K562 (cell line): ENCODE results near the gene NPEPPS. TPM values are rescaled to one million over a fixed set of nuclear protein-coding genes. Genes with fewer than 3 reads are reported as not detected.
"Not testable (repeated sequence)": the region's sequence is repeated elsewhere in the genome, so short reads cannot be mapped to it uniquely, and the experiment has no call there.

Experiments used
- ATAC-seq: fragments of 200-7000 bp; cut with Tn5 transposase; 3 replicates; pipeline ENCODE4 v1.9.1; 2020; ENCODE audit warnings: moderate library complexity
- BruUV-seq: library from RNA; stranded (reverse); fragments of 400-500 nt; replicated peaks from 2 replicates; lab custom pipeline; 2021; lab: Mats Ljungman, UMichigan
- CTCF ChIA-PET: fragments of 300-600 bp; formaldehyde crosslinking; extraction: SDS; loops from one replicate; lab custom pipeline; 2021; ENCODE audit warnings: low intra/inter-chr PET ratio; lab: Yijun Ruan, JAX
- POLR2A ChIA-PET: fragments of 300-600, 350-650 bp; sonication (Branson Sonifier 250); formaldehyde crosslinking; extraction: SDS; loops from one replicate; lab custom pipeline; 2021; ENCODE audit warnings: antibody characterized with exemption, inconsistent platforms; lab: Yijun Ruan, JAX
- DNase-seq, 4 experiments: peaks; one replicate each; pipeline versions ENCODE4 v3.0.0 to v3.0.0-alpha.2; 2011 to 2018; ENCODE audit warnings: low spot score in 3 of 4, mixed read lengths in 3 of 4; ENCODE audit errors: extremely low read depth in 1 of 4
- FAIRE-seq: peaks from 2 replicates; lab custom pipeline; 2011; peaks lifted over from hg19 to GRCh38; lab: Jason Lieb, UNC
- H2AFZ ChIP-seq: 2 replicates; pipeline ENCODE4 v1.6.0; 2011; ENCODE audit warnings: low read depth, low read length, control low read depth, inconsistent platforms
- H3K27ac ChIP-seq: fragments of 200-600 bp; 3 replicates; pipeline ENCODE4 v1.8.0; 2011; ENCODE audit warnings: low read depth, mild to moderate bottlenecking, control low read depth, inconsistent platforms, low read length, moderate library complexity, mixed read lengths; ENCODE audit errors: extremely low read depth
- H3K27me3 ChIP-seq, 2 experiments: fragments of 300-600 bp in 1 of 2; 2 replicates in 1 of 2; 3 replicates in 1 of 2; pipeline versions ENCODE4 v1.6.0 to v1.8.0; 2011; ENCODE audit warnings: inconsistent platforms in 2 of 2, low read length in 2 of 2, mild to moderate bottlenecking in 1 of 2, mixed read lengths in 1 of 2, moderate library complexity in 1 of 2; ENCODE audit not compliant: control insufficient read depth in 2 of 2, insufficient read depth in 2 of 2
- H3K36me3 ChIP-seq: fragments of 300-600 bp; 3 replicates; pipeline ENCODE4 v1.8.0; 2011; ENCODE audit warnings: mild to moderate bottlenecking, low read length, inconsistent platforms; ENCODE audit not compliant: control insufficient read depth, insufficient read depth
- H3K4me1 ChIP-seq, 2 experiments: fragments of 200-600 bp in 1 of 2; replicated peaks in 1 of 2; 2 replicates in 1 of 2; 3 replicates in 1 of 2; pipeline versions ENCODE4 v1.5.1 to v1.8.0; 2011; ENCODE audit warnings: inconsistent platforms in 2 of 2, low read length in 2 of 2, mild to moderate bottlenecking in 1 of 2, mixed read lengths in 1 of 2, moderate library complexity in 1 of 2; ENCODE audit not compliant: control insufficient read depth in 2 of 2, insufficient read depth in 2 of 2
- H3K4me2 ChIP-seq: 2 replicates; pipeline ENCODE4 v1.6.1; 2011; ENCODE audit warnings: low read length, control low read depth, inconsistent platforms, mixed read lengths; ENCODE audit not compliant: insufficient read depth
- H3K4me3 ChIP-seq: fragments of 200-600 bp; sonication (generic), shearing (Covaris generic); 2 replicates; pipeline ENCODE4 v1.5.1; 2016; ENCODE audit warnings: control low read depth, inconsistent platforms
- H3K79me2 ChIP-seq: fragments of 200-600 bp; 3 replicates; pipeline ENCODE4 v1.8.0; 2011; ENCODE audit warnings: low read length, inconsistent platforms; ENCODE audit not compliant: control insufficient read depth, insufficient read depth
- H3K9ac ChIP-seq, 2 experiments: 2 replicates each; pipeline versions ENCODE4 v1.6.0 to v1.6.1; 2011; ENCODE audit warnings: low read depth in 2 of 2, low read length in 2 of 2, control low read depth in 1 of 2, inconsistent platforms in 1 of 2, mild to moderate bottlenecking in 1 of 2, mixed read lengths in 1 of 2; ENCODE audit not compliant: insufficient read depth in 1 of 2
- H3K9me1 ChIP-seq: one replicate; pipeline ENCODE4 v1.6.0; 2011; ENCODE audit warnings: inconsistent platforms, mild to moderate bottlenecking, low read length, moderate library complexity; ENCODE audit not compliant: control insufficient read depth, insufficient read depth
- H3K9me3 ChIP-seq: replicated peaks from 2 replicates; pipeline ENCODE4 v1.5.1; 2011; ENCODE audit warnings: low read depth, low read length, inconsistent platforms; ENCODE audit not compliant: control insufficient read depth, insufficient read depth
- H4K20me1 ChIP-seq: replicated peaks from 2 replicates; pipeline ENCODE4 v1.6.1; 2011; ENCODE audit warnings: low read length, inconsistent platforms, mixed read lengths; ENCODE audit not compliant: control insufficient read depth, insufficient read depth
- GABPB1 ChIP-seq: sonication (generic); formaldehyde crosslinking; IDR thresholded peaks from 2 replicates; pipeline ENCODE4 v1.8.0; 2022; ENCODE audit warnings: mild to moderate bottlenecking, missing genetic modification reagents
- MBD1 ChIP-seq: fragments of 250-450 bp; sonication (Bioruptor Pico); IDR thresholded peaks from 2 replicates; pipeline ENCODE4 v1.8.0; 2022; ENCODE audit warnings: inconsistent platforms
- UBTF ChIP-seq, 2 experiments: IDR thresholded peaks; 2 replicates each; pipeline ENCODE4 v1.6.1; 2012; ENCODE audit warnings: improper control_type of control experiment in 2 of 2, low read depth in 2 of 2, low read length in 2 of 2, borderline replicate concordance in 1 of 2
- WGBS: fragments of 100-300 bp; shearing (Covaris generic); methylation state at CpG from one replicate; pipeline ENCODE4 v1.1.6; 2016; ENCODE audit warnings: low coverage, mixed read lengths; ENCODE audit not compliant: insufficient coverage; ENCODE audit errors: missing lambda C conversion rate; 5-methylcytosine and 5-hydroxymethylcytosine counted together
- in situ Hi-C: fragments of 300-500 bp; cut with MboI; formaldehyde crosslinking; loops from 4 replicates; pipeline ENCODE4 v1.15.0; 2018; ENCODE audit warnings: inconsistent platforms, mixed read lengths
- intact Hi-C: fragments of 100-400 bp; cut with micrococcal nuclease; formaldehyde crosslinking; loops from 2 replicates; pipeline ENCODE4 v1.14.2; 2022
- polyA plus RNA-seq, 8 experiments: library from polyadenylated mRNA; depleted of rRNA in 4 of 8; stranded (reverse) in 5 of 8; unstranded in 3 of 8; fragments of >200 nt; fragmentation: Nextera tagmentation in 2 of 8; fragmentation: Illumina TruSeq in 1 of 8; extraction: Ambion mirVana in 2 of 8; extraction: Trizol in 1 of 8; gene quantifications; 2 replicates each; pipeline versions ENCODE4 v1.2.1 to v1.2.3, GENCODE V29; 2011 to 2014; ENCODE audit warnings: inconsistent platforms in 1 of 8, missing spikeins in 1 of 8
- total RNA-seq, 7 experiments: library from RNA; depleted of rRNA in 6 of 7; stranded (reverse); fragments of >200 nt in 6 of 7; fragmentation: Illumina TruSeq in 2 of 7; extraction: Trizol in 2 of 7; gene quantifications; 2 replicates each; pipeline versions ENCODE4 v1.2.1 to v1.2.3, GENCODE V29; 2011 to 2021; ENCODE audit warnings: low replicate concordance in 1 of 7

The NPEPPS gene
- total and polyA plus RNA-seq, 9 of the 15 experiments (the other 6 are each of a cell fraction or from before 2014, with no cell fraction given) = 21.4 to 108 (median 46.0) TPM

- TF ChIP-seq UBTF (IDR thresholded peaks at IDR 0.05; ENCODE audit: borderline replicate concordance in 1 of 2, low read depth in 2 of 2, low read length in 2 of 2) = 0 out of 4 replicates have a peak, but pooled peaks of 1 of the 2 experiments have one; percentile 21
- 0 out of 2 replicates have a peak, but pooled peaks have one; percentile 30 for TF ChIP-seq MBD1 (CRISPR knock-in tag)
These were observed at the start of gene NPEPPS (continued) for GRCh38 chr17:47530557-47531232.

- 0 out of 2 replicates have a peak, but pooled peaks have one; percentile 2 for TF ChIP-seq GABPB1 (CRISPR knock-in tag)
- TF ChIP-seq, all 486 proteins: peak for 1; not testable (repeated sequence) for 485
- H3K79me2 ChIP-seq, H3K4me1 ChIP-seq, POLR2A ChIA-PET, H3K27me3 ChIP-seq, H4K20me1 ChIP-seq, H3K36me3 ChIP-seq, intact Hi-C loops, CTCF ChIA-PET, H3K9me1 ChIP-seq, H3K9me3 ChIP-seq, in situ Hi-C loops, ATAC-seq: not testable (repeated sequence)
- FAIRE-seq (peak; percentile 15), DNase-seq (peak in 1 of 4 experiments; percentile 8)
- TSS peak; percentile 90 for BruUV-seq
- Histone ChIP-seq H3K4me2 (peak overlapping the region; percentile 82), H3K4me3 (peak overlapping the region; percentile 58), H2AFZ (peak overlapping the region; percentile 93), H3K27ac (peak overlapping the region; percentile 85), H3K9ac (peak overlapping the region; percentile 83 to 90; a peak in 3 of 4 replicates)
- 0% methylated on average over 8 of the region's 15 CpGs for WGBS
These were observed 39.1 kb upstream of the NPEPPS start for GRCh38 chr17:47491841-47492212.

- H3K27me3 ChIP-seq, in situ Hi-C loops, H4K20me1 ChIP-seq, H2AFZ ChIP-seq, ATAC-seq, H3K27ac ChIP-seq, H3K79me2 ChIP-seq, BruUV-seq, CTCF ChIA-PET, H3K9ac ChIP-seq, intact Hi-C loops, POLR2A ChIA-PET, H3K36me3 ChIP-seq, H3K4me3 ChIP-seq, FAIRE-seq, H3K9me1 ChIP-seq, H3K4me2 ChIP-seq, DNase-seq, H3K4me1 ChIP-seq, H3K9me3 ChIP-seq: not testable (repeated sequence)
- 40% methylated on average over 1 of the region's 1 CpG for WGBS
These were observed 31.8 kb upstream of the NPEPPS start for GRCh38 chr17:47499074-47499473.
